A673 (cell line): ENCODE measurements around the gene CCK. TPM values are rescaled to one million over a fixed set of nuclear protein-coding genes. Genes with fewer than 3 reads are reported as not detected.

Source experiments
- BruUV-seq: library from RNA; stranded (reverse); fragments of 400-500 nt; replicated peaks from 2 replicates; lab custom pipeline; 2021; lab: Mats Ljungman, UMichigan
- CTCF ChIA-PET: fragments of 300-600 bp; sonication (Branson Sonifier 250); formaldehyde crosslinking; loops from one replicate; lab custom pipeline; 2022; ENCODE audit warnings: antibody characterized with exemption; lab: Charles Lee
- POLR2A ChIA-PET: fragments of 300-600 bp; sonication (Branson Sonifier 250); formaldehyde crosslinking; loops from one replicate; lab custom pipeline; 2022; ENCODE audit warnings: antibody characterized with exemption; ENCODE audit not compliant: low non-redundant PET; lab: Charles Lee
- DNase-seq: peaks from one replicate; pipeline ENCODE4 v3.0.0-alpha.2; 2015; ENCODE audit warnings: low spot score
- H3K27ac ChIP-seq: fragments of 200-600 bp; sonication (generic); 2 replicates; pipeline ENCODE4 v1.5.1; 2016; ENCODE audit warnings: mixed run types, low read depth, mild to moderate bottlenecking, mixed read lengths, antibody characterized with exemption, low read length; ENCODE audit not compliant: poor library complexity, severe bottlenecking
- H3K27me3 ChIP-seq: fragments of 200-600 bp; sonication (generic); replicated peaks from 2 replicates; pipeline ENCODE4 v1.6.1; 2017; ENCODE audit warnings: mixed run types, low read depth, mild to moderate bottlenecking, mixed read lengths, antibody characterized with exemption, low read length; ENCODE audit not compliant: insufficient read depth, poor library complexity
- H3K36me3 ChIP-seq: fragments of 200-600 bp; sonication (generic); 2 replicates; pipeline ENCODE4 v1.6.1; 2016; ENCODE audit warnings: mixed run types, mild to moderate bottlenecking, mixed read lengths, antibody characterized with exemption, low read length; ENCODE audit not compliant: insufficient read depth, poor library complexity, severe bottlenecking
- H3K4me1 ChIP-seq: fragments of 200-600 bp; sonication (generic); 2 replicates; pipeline ENCODE4 v1.6.1; 2017; ENCODE audit warnings: mixed run types, mild to moderate bottlenecking, mixed read lengths, antibody characterized with exemption, low read length; ENCODE audit not compliant: insufficient read depth, poor library complexity, severe bottlenecking
- H3K4me3 ChIP-seq: fragments of 200-600 bp; sonication (generic); 2 replicates; pipeline ENCODE4 v1.5.1; 2016; ENCODE audit warnings: low read depth, mixed run types, mild to moderate bottlenecking, mixed read lengths, low read length; ENCODE audit not compliant: poor library complexity, severe bottlenecking
- H3K9me3 ChIP-seq: fragments of 200-600 bp; sonication (generic); 2 replicates; pipeline ENCODE4 v1.6.1; 2016; ENCODE audit warnings: mixed run types, low read depth, mild to moderate bottlenecking, mixed read lengths, antibody characterized with exemption, low read length; ENCODE audit not compliant: poor library complexity, severe bottlenecking
- EZH2 ChIP-seq: fragments of 200-600 bp; sonication (generic); IDR thresholded peaks from 2 replicates; pipeline ENCODE4 v1.6.1; 2017; ENCODE audit warnings: borderline replicate concordance, low read depth, mild to moderate bottlenecking, mixed read lengths, antibody characterized with exemption, low read length; ENCODE audit not compliant: poor library complexity, severe bottlenecking
- intact Hi-C: fragments of 100-400 bp; cut with micrococcal nuclease; formaldehyde crosslinking; loops from one replicate; pipeline ENCODE4 v1.10.0; 2022; ENCODE audit not compliant: unreplicated experiment
- total RNA-seq: library from RNA; stranded (reverse); gene quantifications from 2 replicates; pipeline ENCODE4 v1.2.3, GENCODE V29; 2021
- TF ChIP-seq, protein P1 (sequence below): fragments of 300-800, 200-600 bp; sonication (generic); conservative IDR thresholded peaks from 2 replicates; pipeline ENCODE4 v1.5.1; 2017; ENCODE audit warnings: low read depth, mild to moderate bottlenecking, antibody characterized with exemption, low read length, moderate library complexity, mixed read lengths

The CCK gene
- total RNA-seq, 1 experiment from 2014 or later: 19.6 TPM

DNA sequence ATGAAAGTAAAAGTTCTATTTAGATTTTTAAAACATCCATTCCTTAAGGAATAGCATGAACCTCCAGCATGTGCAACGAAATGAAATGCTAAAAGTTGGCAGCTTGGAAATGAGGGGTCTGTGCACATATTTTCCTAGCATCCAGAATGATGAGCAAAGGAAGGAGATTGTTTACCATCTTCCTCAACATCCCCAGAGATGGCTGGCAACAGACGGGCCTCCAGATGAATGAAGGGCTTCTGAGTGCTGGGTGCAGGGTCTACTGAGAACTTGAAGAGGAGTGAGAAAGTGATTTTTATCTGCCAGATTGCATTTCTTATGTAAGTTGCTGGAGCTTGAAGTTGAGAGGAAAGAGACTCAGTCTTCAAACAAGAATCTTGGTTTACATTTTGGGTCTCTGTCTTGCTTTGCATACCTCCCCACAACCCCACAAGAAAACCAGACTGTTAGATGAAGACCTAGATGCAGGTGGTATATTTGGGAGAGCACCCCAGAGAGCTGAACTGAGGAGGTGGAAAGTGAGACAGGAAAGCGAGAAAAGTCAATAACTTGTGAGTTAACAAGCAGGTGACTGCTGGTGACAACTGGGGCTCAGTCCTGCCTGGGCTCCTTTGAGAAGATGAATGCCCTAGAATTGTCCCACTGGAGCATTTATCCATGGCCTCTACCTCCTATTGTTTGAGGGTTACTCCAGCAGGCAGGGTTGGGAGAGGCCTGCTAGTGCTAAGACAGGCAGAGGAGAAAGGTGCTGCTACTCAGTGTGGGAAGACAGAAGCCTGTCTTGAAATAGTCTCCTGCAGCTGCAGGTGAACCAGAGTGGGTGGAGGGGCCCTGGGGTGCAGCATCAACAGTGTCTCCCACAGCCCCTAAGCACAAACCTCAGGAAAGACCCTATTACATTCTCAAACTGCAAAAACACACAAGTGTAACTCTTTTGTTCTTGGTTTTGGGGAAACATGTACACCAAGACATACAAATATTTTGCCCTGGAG, 10.5 kb upstream of the CCK start:
- TF ChIP-seq, protein P1, sequence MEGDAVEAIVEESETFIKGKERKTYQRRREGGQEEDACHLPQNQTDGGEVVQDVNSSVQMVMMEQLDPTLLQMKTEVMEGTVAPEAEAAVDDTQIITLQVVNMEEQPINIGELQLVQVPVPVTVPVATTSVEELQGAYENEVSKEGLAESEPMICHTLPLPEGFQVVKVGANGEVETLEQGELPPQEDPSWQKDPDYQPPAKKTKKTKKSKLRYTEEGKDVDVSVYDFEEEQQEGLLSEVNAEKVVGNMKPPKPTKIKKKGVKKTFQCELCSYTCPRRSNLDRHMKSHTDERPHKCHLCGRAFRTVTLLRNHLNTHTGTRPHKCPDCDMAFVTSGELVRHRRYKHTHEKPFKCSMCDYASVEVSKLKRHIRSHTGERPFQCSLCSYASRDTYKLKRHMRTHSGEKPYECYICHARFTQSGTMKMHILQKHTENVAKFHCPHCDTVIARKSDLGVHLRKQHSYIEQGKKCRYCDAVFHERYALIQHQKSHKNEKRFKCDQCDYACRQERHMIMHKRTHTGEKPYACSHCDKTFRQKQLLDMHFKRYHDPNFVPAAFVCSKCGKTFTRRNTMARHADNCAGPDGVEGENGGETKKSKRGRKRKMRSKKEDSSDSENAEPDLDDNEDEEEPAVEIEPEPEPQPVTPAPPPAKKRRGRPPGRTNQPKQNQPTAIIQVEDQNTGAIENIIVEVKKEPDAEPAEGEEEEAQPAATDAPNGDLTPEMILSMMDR: no peak
- no peak for TF ChIP-seq EZH2
- Histone ChIP-seq H3K27me3 (no peaks in the 10 kb centered on the region), H3K27ac (no peak overlapping the region), H3K9me3 (no peaks in the 10 kb centered on the region), H3K4me3 (no peak overlapping the region), H3K4me1 (no peaks in the 10 kb centered on the region), H3K36me3 (no peaks in the 10 kb centered on the region)
- no peak for DNase-seq
- ChIA-PET POLR2A (no interaction called here), CTCF (no interaction called here)
- intact Hi-C loops: no loop called here
- no TSS peak for BruUV-seq

DNA sequence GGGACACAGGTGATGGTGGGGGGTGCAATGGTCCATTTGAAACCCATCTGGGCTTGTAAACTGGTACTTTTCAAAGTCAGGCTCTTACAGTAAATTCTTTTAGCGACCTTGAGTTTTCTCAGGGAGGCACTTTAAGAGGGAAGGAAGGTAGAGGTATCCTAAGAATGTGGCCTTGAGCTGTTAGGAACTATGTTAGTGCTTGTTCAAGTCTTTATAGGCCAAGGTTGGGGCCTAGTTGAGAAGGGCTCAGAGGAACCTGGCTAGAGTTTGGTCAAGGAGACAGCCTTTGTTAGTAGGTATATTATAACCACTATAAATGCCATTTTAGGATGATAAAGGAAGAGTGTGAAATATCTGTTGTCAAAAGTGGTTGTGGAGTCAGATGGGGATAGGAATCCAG, 9.2 kb upstream of the CCK start:
- Histone ChIP-seq H3K27me3 (no peaks in the 10 kb centered on the region), H3K9me3 (no peaks in the 10 kb centered on the region), H3K36me3 (no peaks in the 10 kb centered on the region), H3K4me3 (no peak overlapping the region), H3K27ac (no peak overlapping the region), H3K4me1 (no peaks in the 10 kb centered on the region)
- TF ChIP-seq, protein P1: no peak
- no peak for TF ChIP-seq EZH2
- POLR2A ChIA-PET: no interaction called here
- intact Hi-C loops: no loop called here
- no TSS peak for BruUV-seq
- DNase-seq: no peak
- CTCF ChIA-PET: no interaction called here

DNA sequence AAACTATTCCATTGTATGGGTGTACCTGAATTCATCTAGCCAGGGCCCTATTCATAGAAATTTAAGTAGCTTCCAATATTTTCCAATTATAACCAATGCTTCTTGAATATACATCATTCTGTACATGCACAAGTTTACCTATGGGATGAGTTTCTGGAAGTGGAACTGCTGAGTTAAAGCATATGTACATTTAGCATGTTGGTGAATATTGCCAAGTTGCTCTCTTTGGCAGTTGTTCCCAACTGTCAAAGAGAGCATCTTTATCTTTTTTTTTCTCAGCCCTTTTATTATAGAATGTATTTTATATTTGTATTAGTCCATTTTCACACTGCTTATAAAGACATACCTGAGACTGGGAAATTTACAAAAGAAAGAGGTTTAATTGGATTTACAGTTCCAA, 8.3 kb upstream of the CCK start:
- H3K4me1 ChIP-seq: no peaks in the 10 kb centered on the region
- H3K27ac ChIP-seq: no peak overlapping the region
- no peaks in the 10 kb centered on the region for H3K36me3 ChIP-seq
- BruUV-seq: no TSS peak
- H3K27me3 ChIP-seq: no peaks in the 10 kb centered on the region
- POLR2A ChIA-PET: no interaction called here
- intact Hi-C loops: no loop called here
- no peak for DNase-seq
- H3K4me3 ChIP-seq: no peak overlapping the region
- no peaks in the 10 kb centered on the region for H3K9me3 ChIP-seq
- CTCF ChIA-PET: no interaction called here
- TF ChIP-seq EZH2: no peak
- TF ChIP-seq, protein P1: no peak
